SU-DHL-6 (cell line): Measurements from ENCODE around the gene ZNF202.

Experiments
- H2AFZ ChIP-seq: fragments of 200-600 bp; sonication (generic); 2 replicates; pipeline ENCODE4 v1.6.1; 2014; ENCODE audit warnings: low read depth, mild to moderate bottlenecking, moderate library complexity, mixed read lengths, antibody characterized with exemption, low read length; ENCODE audit not compliant: severe bottlenecking
- H3F3A ChIP-seq: fragments of 200-600 bp; shearing (Covaris generic); 2 replicates; pipeline ENCODE4 v1.6.0; 2016; ENCODE audit warnings: antibody characterized with exemption, mild to moderate bottlenecking; ENCODE audit not compliant: insufficient read depth
- H3K27ac ChIP-seq: fragments of 200-600 bp; sonication (generic); 2 replicates; pipeline ENCODE4 v1.5.1; 2016; ENCODE audit warnings: low read depth, mild to moderate bottlenecking, low read length, moderate library complexity, mixed read lengths
- H3K27me3 ChIP-seq: fragments of 200-600 bp; sonication (generic), shearing (Covaris generic); 2 replicates; pipeline ENCODE4 v1.6.0; 2014; ENCODE audit warnings: mild to moderate bottlenecking, low read length
- H3K36me3 ChIP-seq: fragments of 200-600 bp; sonication (generic); 2 replicates; pipeline ENCODE4 v1.6.1; 2014; ENCODE audit warnings: mild to moderate bottlenecking, low read length, mixed read lengths
- H3K4me2 ChIP-seq: fragments of 300-600, 200-600 bp; shearing (Covaris generic), sonication (generic); 2 replicates; pipeline ENCODE4 v1.6.0; 2014; ENCODE audit warnings: low read length, low read depth, mild to moderate bottlenecking; ENCODE audit not compliant: poor library complexity, severe bottlenecking
- H3K4me3 ChIP-seq: fragments of 200-600 bp; sonication (generic); 2 replicates; pipeline ENCODE4 v1.5.1; 2014; ENCODE audit warnings: antibody characterized with exemption, low read length, mild to moderate bottlenecking, mixed read lengths; ENCODE audit not compliant: insufficient read depth, poor library complexity, severe bottlenecking
- H3K79me2 ChIP-seq: fragments of 200-600 bp; sonication (generic); 2 replicates; pipeline ENCODE4 v1.6.1; 2014; ENCODE audit warnings: mild to moderate bottlenecking, low read length, moderate library complexity; ENCODE audit not compliant: insufficient read depth
- H3K9ac ChIP-seq: fragments of 200-600 bp; sonication (generic); 2 replicates; pipeline ENCODE4 v1.7.0; 2014; ENCODE audit warnings: mild to moderate bottlenecking, low read length
- H3K9me2 ChIP-seq: fragments of 200-600 bp; sonication (generic); replicated peaks from 2 replicates; pipeline ENCODE4 v1.6.1; 2014; ENCODE audit warnings: low read length; ENCODE audit not compliant: insufficient read depth
- H3K9me3 ChIP-seq: fragments of 200-600 bp; sonication (generic); 2 replicates; pipeline ENCODE4 v1.6.1; 2014; ENCODE audit warnings: low read length, mixed read lengths; ENCODE audit not compliant: insufficient read depth
- H4K20me1 ChIP-seq: fragments of 200-600 bp; sonication (generic); 2 replicates; pipeline ENCODE4 v1.6.1; 2014; ENCODE audit warnings: low read depth, mild to moderate bottlenecking, antibody characterized with exemption, low read length, moderate library complexity, mixed read lengths
- CTCF ChIP-seq: fragments of 200-600 bp; sonication (generic); IDR thresholded peaks from one replicate; pipeline ENCODE4 v1.5.1; 2017; ENCODE audit warnings: antibody characterized with exemption, mild to moderate bottlenecking, low read length, moderate library complexity; ENCODE audit not compliant: insufficient read depth, poor library complexity, severe bottlenecking
- EZH2phosphoT487 ChIP-seq: fragments of 200-600 bp; sonication (generic), shearing (Covaris generic); conservative IDR thresholded peaks from 2 replicates; pipeline ENCODE4 v1.6.1; 2018; ENCODE audit warnings: mild to moderate bottlenecking, antibody characterized with exemption, low read length, moderate library complexity, mixed read lengths

ZNF202 gene

GRCh38 chr11:123765601-123766000 is 24.1 kb upstream of the ZNF202 start:
- no peak overlapping the region for H3K9ac ChIP-seq
- H3K4me2 ChIP-seq = no peak overlapping the region
- no peaks in the 10 kb centered on the region for H3K79me2 ChIP-seq
- no peak for TF ChIP-seq CTCF
- no peak for TF ChIP-seq EZH2phosphoT487
- no peaks in the 10 kb centered on the region for H3K27me3 ChIP-seq
- H3K9me2 ChIP-seq = no peaks in the 10 kb centered on the region
- no peaks in the 10 kb centered on the region for H3F3A ChIP-seq
- H3K36me3 ChIP-seq = no peaks in the 10 kb centered on the region
- no peak overlapping the region for H3K27ac ChIP-seq
- H3K4me3 ChIP-seq = no peak overlapping the region
- no peaks in the 10 kb centered on the region for H4K20me1 ChIP-seq
- no peaks in the 10 kb centered on the region for H3K9me3 ChIP-seq
- H2AFZ ChIP-seq = no peak overlapping the region

- Histone ChIP-seq H4K20me1 (no peaks in the 10 kb centered on the region), H3F3A (no peaks in the 10 kb centered on the region), H3K9me3 (no peaks in the 10 kb centered on the region), H3K79me2 (no peaks in the 10 kb centered on the region), H2AFZ (no peak overlapping the region), H3K36me3 (no peaks in the 10 kb centered on the region), H3K9ac (no peak overlapping the region), H3K27ac (no peak overlapping the region), H3K27me3 (0 out of 2 replicates have a peak, but pooled peaks cover 2% of the 10 kb centered on the region), H3K4me3 (no peak overlapping the region), H3K4me2 (no peak overlapping the region), H3K9me2 (no peaks in the 10 kb centered on the region)
- no peak for TF ChIP-seq EZH2phosphoT487
- TF ChIP-seq CTCF = no peak
Measured at GRCh38 chr11:123762422-123762821, 21.0 kb upstream of the ZNF202 start.

- TF ChIP-seq CTCF = no peak
- no peak for TF ChIP-seq EZH2phosphoT487
- 0 out of 2 replicates have a peak, but pooled peaks cover 2% of the 10 kb centered on the region for H3K27me3 ChIP-seq
- no peak overlapping the region for H3K4me3 ChIP-seq
- H3K27ac ChIP-seq = no peak overlapping the region
- no peaks in the 10 kb centered on the region for H3F3A ChIP-seq
- no peak overlapping the region for H3K4me2 ChIP-seq
- no peaks in the 10 kb centered on the region for H4K20me1 ChIP-seq
- H2AFZ ChIP-seq = no peak overlapping the region
- no peaks in the 10 kb centered on the region for H3K36me3 ChIP-seq
- no peaks in the 10 kb centered on the region for H3K9me3 ChIP-seq
- no peaks in the 10 kb centered on the region for H3K9me2 ChIP-seq
- no peak overlapping the region for H3K9ac ChIP-seq
- H3K79me2 ChIP-seq = no peaks in the 10 kb centered on the region
Measured at GRCh38 chr11:123760894-123761293, 19.4 kb upstream of the ZNF202 start.

- H3K4me2 ChIP-seq = no peak overlapping the region
- H3K27ac ChIP-seq = no peak overlapping the region
- no peaks in the 10 kb centered on the region for H3K36me3 ChIP-seq
- H3K9me3 ChIP-seq = no peaks in the 10 kb centered on the region
- no peaks in the 10 kb centered on the region for H3K9me2 ChIP-seq
- H3K4me3 ChIP-seq = no peak overlapping the region
- no peaks in the 10 kb centered on the region for H3F3A ChIP-seq
- no peaks in the 10 kb centered on the region for H4K20me1 ChIP-seq
- H3K79me2 ChIP-seq = no peaks in the 10 kb centered on the region
- peaks cover 2% of the 10 kb centered on the region; the same call in 1 of the 2 replicates for H3K27me3 ChIP-seq
- no peak overlapping the region for H3K9ac ChIP-seq
- H2AFZ ChIP-seq = no peak overlapping the region
- TF ChIP-seq EZH2phosphoT487 (no peak), CTCF (no peak)
Measured at GRCh38 chr11:123757976-123758375, 16.5 kb upstream of the ZNF202 start.
